GF-D8 (cell line): ENCODE results near the gene TMEM168.
"Not testable (repeated sequence)": the region's sequence is repeated elsewhere in the genome, so short reads cannot be mapped to it uniquely, and the experiment has no call there.

Experiments
- DNase-seq: peaks from one replicate; lab custom pipeline; 2025; lab: John Stamatoyannopoulos, UW

Gene TMEM168

DNA sequence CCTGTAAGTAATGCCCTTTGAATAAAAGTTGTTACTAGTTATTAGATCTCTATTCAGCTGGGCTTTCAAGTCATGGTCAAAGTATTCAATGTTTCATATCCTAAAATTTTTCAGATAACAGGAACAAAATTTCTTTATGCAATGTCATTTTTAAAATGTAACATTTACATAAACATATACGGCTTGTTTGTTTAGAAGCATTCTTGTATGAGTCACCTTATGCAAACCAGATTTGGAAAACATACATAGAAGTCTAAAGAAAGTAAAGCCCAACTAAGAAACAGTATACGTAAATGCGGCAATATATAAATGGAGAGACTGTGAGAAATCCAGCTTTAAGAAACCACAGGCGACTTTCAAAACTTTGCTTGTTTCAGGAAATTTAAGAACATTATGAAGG is 10.5 kb downstream of the TMEM168 start:
- DNase-seq: no peak

- DNase-seq: no peak
These were observed 12.8 kb downstream of the TMEM168 start for GRCh38 chr7:112777406-112777805.

DNA sequence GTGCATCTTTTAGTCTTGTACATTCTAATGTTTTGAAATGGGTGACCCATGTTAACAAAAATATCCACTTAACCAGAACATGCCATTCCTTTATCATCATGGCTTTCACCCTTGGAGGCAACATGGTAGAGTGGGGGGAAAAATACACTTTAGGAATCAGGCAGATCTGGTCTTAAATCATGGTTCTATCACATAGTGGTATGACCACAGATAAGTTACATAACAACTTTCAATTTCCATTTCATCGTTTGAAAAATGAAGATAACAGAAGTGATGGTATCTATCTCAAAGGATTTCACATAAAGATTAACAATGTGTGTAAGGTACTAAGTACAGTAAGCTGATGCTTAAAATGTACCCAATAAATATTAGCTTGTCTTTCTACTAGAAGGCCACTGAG is 19.0 kb downstream of the TMEM168 start:
- DNase-seq: no peak

DNA sequence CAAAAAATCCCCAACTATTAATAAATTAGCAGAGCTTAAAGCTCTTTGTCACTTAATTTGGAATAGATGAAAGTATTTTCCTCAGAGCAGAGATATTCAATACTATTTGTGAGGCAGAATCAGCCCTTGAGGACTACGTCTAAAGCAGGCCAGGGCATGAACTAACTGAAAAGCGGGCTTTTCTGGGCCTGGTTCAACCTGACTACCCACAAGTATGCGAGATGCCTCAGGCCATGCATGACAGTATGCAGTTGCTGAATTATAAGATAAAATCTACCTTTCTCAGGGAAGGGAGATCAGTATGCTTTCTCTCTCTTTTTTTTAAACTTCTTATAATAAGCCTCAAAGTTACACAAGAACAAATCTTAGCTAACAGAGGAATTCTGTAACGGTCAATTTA is 20.1 kb downstream of the TMEM168 start:
- DNase-seq: no peak

GRCh38 chr7:112765105-112765504 is 25.1 kb downstream of the TMEM168 start:
- DNase-seq: no peak

DNA sequence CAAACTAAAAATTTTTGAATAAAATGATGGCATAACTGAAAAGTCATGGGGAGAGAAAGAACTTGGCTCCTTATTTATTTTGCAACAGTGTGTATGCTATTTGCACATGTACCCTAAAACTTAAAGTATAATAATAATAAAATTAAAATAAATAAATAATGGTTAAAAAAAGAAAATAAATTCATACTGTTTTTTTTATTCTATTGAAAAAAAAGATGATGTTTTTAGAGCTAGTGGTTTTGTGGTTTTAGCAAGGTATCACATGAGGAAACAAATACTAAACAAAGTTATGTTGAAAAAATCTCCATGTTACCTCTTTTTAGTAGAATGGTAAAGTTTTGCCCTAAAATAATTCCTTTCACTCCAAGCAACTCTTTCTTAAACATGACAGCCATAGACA is 26.2 kb downstream of the TMEM168 start:
- no peak for DNase-seq

GRCh38 chr7:112763298-112763697 is 26.9 kb downstream of the TMEM168 start:
- no peak for DNase-seq

- no peak for DNase-seq
These were observed 30.3 kb downstream of the TMEM168 start for GRCh38 chr7:112759905-112760304.

DNA sequence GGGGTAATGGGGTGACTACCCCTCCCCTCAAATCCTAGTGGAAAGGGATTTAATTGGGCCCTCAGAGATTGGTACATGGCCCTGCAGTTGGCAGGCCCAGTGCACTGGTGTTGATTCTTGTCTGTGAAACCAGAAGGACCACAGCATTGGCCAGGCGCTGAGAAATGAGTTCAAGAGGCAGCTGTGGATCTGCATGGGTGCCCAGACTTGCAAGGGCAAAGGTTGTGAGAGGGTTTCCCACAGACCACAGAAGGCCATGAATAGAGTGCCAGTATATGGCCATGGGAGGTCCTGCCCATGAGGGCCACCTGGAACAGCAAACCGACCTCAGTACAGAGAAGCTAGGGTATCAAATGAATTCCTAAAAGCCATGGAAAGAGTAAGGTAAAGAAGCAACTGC is 32.9 kb downstream of the TMEM168 start:
- no peak for DNase-seq

DNA sequence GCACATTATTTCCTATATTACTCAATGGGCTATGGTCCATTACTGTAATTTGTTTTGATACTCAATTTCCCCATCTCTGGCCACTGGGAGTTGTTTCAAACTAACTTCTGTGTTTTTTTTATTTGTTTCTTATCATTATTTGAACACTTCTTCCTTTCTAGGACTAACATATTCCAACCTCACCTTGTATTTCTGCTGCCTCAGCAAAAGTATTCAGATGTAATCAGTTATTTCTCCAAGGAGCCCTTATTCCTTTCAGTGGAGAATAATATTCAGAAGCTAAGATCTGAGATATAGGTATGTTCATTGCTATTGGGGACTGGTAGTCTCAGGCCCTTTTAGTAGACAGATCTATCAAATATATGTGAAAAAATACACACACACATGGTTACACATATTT is 36.9 kb downstream of the TMEM168 start:
- no peak for DNase-seq

GRCh38 chr7:112752576-112752975 is 37.6 kb downstream of the TMEM168 start:
- DNase-seq: no peak

- no peak for DNase-seq
These were observed 40.4 kb downstream of the TMEM168 start for GRCh38 chr7:112749775-112750174.

DNA sequence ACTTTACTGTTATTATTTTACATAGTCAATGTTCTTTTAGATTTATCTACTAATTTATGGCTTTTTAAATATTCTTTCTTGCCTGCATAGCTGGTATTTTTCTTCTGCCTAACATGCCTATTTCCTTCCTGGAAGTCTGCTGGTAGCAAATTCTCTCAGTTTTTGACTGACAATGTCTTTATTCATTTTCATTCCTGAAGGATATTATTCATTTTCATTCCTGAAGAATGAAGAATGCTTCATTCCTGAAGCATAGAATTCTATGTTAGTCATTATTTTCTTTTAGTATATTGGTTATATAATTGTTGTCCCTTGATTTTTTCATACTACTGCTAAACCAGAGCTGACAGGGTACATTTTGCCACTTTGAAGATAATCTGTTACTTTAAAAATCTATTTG is 41.8 kb downstream of the TMEM168 start:
- no peak for DNase-seq

- no peak for DNase-seq
These were observed 44.6 kb downstream of the TMEM168 start for GRCh38 chr7:112745635-112746034.

- DNase-seq: no peak
These were observed 45.4 kb downstream of the TMEM168 start for GRCh38 chr7:112744818-112745217.

DNA sequence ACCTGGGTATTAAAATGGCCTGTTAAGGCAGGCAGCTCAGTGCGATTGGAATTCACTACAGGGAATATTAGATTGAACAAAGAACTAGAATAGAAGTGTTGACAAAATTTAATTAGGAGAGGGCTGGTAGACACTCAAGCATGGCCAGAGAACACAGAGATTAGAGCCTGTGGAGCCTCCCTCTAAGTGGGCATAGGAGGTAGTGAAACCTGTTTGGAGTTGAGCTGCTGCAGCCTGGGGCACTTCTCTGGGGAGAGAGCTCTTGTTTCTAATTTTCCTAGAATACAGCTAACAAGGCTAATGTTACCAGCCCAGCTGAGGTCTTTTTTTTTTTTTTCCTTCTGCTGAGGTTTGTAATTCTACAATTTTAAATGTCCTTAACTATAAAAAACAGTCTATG is 46.4 kb downstream of the TMEM168 start:
- no peak for DNase-seq

DNA sequence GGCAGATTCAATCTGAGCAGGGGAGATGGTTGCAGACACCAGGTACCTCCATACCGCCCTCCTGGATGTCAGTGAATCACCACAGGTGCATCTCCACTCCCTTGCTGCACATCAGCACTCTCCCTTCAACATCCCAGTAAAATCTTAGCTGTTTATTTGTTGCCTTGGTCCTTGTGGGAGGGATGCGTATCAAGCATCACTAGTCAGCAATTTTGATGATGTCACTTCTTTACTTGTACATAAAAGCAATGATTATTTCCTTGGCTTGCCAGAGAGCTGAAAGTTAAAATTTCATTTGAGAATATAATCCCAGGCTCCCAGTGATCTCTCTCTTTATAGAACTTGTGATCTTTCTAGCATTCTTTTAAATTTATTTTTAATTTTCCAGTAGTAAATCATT is 49.5 kb downstream of the TMEM168 start:
- no peak for DNase-seq

GRCh38 chr7:112739436-112740180 is 50.6 kb downstream of the TMEM168 start:
- DNase-seq: no peak

- DNase-seq: no peak
These were observed 54.9 kb downstream of the TMEM168 start for GRCh38 chr7:112735261-112735660.

GRCh38 chr7:112731324-112731723 is 58.9 kb downstream of the TMEM168 start:
- not testable (repeated sequence) for DNase-seq

DNA sequence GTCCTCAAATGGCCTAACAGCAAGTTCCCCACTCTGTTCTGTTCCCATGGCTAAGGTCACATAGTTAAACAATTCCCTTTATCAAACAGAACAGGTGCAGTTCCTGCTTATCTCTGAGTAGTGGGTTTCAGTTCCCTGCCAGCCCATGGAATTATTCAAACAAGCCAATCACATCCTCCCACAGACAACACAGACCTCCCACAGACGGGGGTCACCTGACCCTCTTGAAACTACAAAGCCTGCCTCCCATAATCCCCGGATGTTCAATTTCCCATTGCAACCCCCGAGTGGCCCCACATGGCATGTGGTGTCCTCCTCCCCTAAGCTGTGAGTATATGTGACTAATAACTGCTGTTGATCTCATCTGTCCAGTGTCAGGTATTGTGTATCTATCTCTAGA is 64.1 kb downstream of the TMEM168 start:
- no peak for DNase-seq

DNA sequence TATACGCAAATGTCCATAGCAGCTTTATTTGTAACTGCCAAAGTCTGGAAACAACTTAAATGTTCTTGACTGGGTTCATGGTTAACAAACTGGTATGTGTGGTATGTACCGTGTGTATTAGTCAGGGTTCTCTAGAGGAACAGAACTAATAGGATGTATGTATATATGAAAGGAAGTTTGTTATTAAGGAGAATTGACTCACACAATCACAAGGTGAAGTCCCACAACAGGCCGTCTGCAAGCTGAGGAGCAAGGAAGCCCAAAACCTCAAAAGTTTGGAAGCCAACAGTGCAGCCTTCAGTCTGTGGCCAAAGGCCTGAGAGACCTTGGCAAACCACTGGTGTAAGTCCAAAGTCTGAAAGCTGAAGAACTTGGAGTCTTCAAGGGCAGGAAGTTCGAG is 66.8 kb downstream of the TMEM168 start:
- DNase-seq: no peak

DNA sequence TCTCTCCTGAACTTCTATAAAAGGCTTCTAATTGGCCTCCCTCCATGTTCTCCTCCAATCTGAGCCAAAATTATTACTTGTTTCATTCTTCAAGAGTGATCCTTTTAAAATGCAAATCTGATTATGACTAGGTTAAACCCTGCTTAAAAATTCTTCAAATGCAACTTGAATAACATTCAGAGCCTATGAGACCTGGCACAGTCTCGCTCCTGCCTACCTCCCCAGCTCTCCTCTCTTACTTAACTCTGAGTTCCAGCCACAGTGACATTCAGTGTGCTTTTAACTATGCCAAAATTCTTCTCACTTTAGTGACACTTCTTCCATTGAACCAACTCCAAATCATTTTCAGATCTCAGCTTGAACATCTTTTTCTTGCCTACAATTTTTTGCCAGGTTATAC is 68.8 kb downstream of the TMEM168 start:
- no peak for DNase-seq

DNA sequence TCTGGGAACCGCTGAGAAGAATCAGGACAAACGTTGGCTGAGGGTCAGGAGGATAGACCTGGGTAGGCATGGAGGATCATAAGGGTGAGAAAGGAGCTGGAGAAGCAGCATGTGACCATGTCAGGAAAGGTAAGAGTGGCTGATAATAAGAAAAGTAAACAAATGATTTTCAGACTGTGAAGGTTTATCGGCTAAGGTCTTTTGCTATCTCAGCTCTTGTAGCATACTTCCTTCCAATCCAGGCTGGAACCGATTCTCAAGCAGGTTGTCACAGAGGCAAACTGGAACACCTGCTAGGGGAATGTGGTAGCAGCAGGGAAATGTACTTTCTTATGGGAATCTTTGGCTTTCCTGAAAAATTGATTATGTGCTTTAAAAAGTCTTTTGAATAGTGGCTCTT is 74.7 kb downstream of the TMEM168 start:
- DNase-seq: no peak
